Umbilical cord (tissue), 2 donors: Measurements from ENCODE around the gene ADAM12. TPM values are rescaled to one million over a fixed set of nuclear protein-coding genes. Genes with fewer than 3 reads are reported as not detected.
A peak's percentile ranks its signal among the peaks of the same experiment; 100 is the strongest.

Experiments
- DNase-seq: peaks from one replicate; pipeline ENCODE4 v3.0.0-alpha.2; 2015; ENCODE audit warnings: low spot score
- total RNA-seq: library from RNA; depleted of rRNA; stranded (reverse); fragments of >200 nt; gene quantifications from one replicate; pipeline ENCODE4 v1.2.3, GENCODE V29; 2014; ENCODE audit warnings: low replicate concordance; ENCODE audit not compliant: insufficient read depth

The ADAM12 gene
- total RNA-seq, 1 donor from 2014 or later, result 196 TPM

- peak; percentile 56 for DNase-seq
Observed at GRCh38 chr10:126153711-126154628, 234.3 kb downstream of the ADAM12 start.

DNA sequence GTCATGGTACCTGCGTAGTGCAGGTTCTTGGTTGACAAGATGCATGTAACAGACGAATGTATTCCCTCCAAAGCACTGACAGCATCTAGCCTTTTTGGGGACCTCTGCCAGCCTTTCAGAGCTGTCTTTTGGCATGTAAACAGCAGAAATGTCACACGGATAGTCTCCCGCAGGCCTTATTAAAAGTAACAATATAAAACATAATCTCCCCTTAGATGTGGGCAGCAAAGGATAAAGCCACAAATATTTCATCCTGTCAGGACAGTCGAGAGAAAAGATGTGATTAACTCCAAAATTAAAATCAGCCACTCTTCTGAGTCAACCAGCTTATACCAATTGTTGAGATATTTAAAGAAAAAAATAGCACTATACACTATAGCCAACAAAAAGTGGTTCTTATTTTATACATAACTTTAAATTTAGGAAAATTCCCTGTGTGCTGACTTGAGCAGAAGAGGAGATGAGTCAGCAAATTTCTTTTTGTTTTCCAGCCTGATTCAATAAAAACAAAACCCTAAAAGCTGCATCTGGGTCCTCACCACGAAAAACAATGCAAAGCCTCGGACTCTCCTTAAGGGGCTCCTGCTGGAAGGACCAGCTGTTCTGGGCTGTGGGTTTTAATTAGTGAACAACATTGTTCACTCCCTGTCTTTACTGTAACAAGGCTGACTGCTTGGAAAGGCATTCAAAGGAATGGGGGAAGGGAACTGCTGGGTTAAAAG, 240.2 kb downstream of the ADAM12 start:
- peak; percentile 47 for DNase-seq

DNA sequence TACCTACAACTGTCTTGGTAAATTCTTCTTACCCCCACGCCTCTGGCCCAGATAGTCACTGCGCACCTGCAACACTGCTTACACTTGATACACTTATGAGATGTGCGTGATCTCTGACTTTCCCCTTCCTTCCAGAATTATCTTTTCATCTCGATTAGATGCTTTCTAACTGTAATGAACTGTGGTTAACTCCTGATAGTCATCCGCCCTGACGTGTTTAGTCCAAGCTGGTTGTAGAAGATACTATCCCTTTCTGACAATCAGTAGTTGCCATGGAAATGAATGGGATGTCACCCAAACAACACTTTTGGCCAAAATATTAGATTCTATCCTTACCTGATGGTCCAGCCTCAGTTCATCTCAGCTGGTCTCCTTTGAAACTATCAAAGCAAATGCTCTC, 241.5 kb downstream of the ADAM12 start:
- no peak for DNase-seq

DNA sequence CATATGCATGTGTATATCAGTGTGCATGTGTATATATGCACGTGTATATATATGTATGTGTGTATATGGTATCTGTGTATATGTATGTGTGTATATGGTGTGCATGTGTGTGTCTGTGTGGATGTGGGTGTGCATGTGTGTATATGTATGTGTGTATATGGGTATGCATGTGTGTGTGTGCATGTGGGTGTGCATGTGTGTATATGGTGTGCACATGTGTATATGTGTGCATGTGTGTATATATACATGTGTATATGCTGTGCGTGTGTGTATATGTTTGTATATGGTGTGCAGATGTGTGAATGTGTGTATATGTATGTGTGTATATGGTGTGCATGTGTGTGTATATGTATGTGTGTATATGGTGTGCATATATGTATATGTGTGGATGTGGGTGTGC, 245.2 kb downstream of the ADAM12 start:
- DNase-seq, result no peak

- DNase-seq, result no peak
Observed at GRCh38 chr10:126140746-126141273, 247.5 kb downstream of the ADAM12 start.

DNA sequence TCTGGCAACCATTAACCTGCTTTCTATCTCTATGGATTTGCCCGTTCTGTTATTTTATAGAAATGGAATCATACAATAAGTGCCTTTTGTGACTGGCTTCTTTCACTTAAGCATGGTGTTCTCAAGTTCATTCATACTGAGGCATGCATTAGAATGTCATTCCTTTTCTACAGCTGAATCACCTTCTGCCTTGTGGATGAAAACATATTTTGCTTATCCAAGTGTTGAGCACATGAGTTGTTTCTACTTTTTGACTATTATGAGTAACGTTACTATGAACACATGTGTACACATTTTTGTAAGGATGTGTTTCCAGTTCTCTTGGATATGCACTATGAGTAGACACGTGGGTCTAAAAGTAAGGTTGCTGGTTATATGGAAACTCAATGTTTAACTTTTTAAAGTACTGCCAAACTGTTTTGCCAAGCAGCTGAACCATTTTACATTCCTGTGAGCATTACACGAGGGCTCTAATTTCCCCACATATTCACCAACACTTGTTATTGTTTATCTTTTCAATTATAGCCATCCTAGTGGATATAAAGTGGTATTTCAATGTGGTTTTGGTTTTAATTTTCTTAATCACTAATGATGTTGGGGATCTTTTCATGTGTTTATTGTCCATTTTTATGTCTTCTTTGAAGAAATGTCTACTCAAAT, 250.6 kb downstream of the ADAM12 start:
- DNase-seq, result no peak

GRCh38 chr10:126135941-126136595, 252.2 kb downstream of the ADAM12 start:
- DNase-seq, result no peak

- DNase-seq, result no peak
Observed at GRCh38 chr10:126135177-126135576, 253.1 kb downstream of the ADAM12 start.

GRCh38 chr10:126133906-126134656, 254.2 kb downstream of the ADAM12 start:
- DNase-seq, result peak; percentile 61

- no peak for DNase-seq
Observed at GRCh38 chr10:126133082-126133620, 255.1 kb downstream of the ADAM12 start.

DNA sequence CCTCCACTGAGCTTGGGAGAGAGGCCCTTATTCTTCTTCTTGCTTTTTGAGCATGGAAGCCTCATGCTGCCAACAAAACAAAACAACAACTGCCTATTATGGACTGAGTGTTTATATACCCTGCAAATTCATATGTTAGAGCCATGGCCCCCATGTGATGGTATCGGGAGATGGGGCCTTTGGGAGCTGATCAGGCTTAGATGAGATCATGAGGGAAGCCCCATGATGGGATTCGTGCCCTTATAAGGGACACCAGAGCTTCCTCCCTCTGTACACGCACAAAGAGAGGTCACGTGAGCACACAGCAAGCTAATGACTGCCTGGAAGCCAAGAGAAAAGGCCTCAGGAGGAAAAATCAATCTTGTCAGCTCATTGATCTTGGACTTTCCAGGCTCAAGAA, 256.9 kb downstream of the ADAM12 start:
- no peak for DNase-seq

- DNase-seq, result peak; percentile 50
Observed at GRCh38 chr10:126130271-126130710, 258.0 kb downstream of the ADAM12 start.

DNA sequence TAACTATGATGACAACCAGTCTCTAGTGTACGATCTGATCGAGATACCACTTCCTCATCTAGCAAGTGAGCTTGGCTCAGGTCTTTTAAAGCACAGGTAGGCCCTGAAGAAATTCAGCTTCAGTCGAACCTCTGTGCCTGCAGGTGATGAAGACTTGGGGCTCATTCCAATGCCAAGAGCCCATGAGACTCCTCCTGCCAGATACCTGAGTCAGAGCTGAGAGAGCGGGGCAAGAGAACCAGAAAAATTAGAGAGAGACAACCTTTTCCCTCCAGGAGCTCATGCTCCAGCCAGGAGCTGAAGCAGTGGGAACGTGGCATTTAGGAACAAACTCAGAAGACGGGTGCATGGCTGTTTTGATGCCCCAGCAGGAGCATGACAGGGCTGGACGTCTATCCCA, 259.3 kb downstream of the ADAM12 start:
- no peak for DNase-seq

- DNase-seq, result no peak
Observed at GRCh38 chr10:126128581-126128980, 259.7 kb downstream of the ADAM12 start.

DNA sequence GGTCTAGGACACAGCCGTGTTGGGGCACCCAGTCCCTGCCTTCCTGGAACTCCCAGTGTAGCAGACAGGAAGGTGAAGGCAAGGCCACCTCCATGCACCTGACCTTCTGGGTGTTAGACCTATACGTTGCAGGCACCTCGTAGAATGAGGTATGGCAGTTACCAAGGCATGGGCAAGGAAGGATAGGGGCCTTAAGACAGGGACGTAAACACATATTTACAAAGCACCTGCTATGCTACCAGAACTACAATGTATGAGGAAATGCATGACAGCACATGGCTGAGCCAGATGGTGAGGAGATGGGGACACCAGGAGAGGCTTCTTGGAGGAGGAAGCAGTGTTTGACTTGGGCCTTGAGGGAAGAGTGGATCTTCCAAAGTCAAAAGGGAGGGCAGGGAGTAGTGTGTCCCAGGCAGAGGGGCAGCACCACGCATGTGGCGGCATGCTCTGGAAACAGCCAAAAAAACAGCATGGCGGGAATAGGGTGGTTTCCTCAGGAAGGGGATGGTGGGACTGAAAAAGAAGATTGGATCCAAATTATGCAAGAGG, 260.7 kb downstream of the ADAM12 start:
- DNase-seq, result no peak

GRCh38 chr10:126126866-126127265, 261.4 kb downstream of the ADAM12 start:
- no peak for DNase-seq

- no peak for DNase-seq
Observed at GRCh38 chr10:126126023-126126422, 262.3 kb downstream of the ADAM12 start.

DNA sequence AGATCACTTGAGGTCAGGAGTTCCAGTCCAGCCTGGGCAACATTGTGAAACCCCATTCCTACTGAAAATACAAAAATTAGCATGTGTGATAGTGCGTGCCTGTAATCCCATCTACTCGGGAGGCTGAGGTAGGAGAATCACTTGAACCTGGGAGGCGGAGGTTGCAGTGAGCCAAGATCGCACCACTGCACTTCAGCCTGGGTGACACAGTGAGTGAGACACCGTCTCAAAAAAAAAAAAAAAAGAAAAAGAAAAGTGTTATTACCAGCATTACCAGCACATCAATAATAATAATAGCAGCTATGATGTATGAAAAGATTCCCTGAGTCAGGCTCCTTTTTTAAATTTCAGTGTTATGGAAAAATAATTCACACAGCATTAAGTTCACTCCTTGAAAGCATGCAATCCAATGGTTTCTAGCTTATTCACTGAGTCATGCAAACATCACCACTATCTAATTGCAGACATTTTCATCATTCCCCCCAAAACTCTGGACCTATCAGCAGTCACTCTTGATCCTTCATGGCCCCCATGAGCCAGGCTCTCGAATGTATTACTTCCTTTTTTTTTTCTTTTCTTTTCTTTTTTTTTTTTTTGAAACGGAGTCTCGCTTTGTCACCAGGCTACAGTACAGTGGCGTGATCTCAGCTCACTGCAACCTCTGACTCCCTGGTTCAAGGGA, 263.5 kb downstream of the ADAM12 start:
- no peak for DNase-seq

DNA sequence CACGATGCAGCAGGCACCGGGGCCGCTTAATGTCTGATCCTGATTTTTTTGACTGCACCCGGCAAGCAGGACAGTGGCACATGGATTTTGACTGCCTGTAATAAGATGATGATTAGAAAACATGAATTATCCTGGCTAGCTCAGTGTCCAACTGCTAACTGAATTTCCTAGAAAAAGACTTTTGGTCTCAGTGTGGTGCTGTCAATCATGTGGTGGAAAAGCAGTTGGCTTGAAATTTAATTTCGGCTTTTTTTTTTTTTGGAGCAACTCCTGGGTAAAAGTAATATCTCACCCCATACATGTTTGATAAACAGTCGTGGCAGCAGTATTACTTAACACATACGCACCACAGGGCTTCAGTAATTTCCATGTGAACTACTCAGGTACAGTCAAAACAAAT, 264.2 kb downstream of the ADAM12 start:
- no peak for DNase-seq
